ENCODE measurements around the gene ATP6V1A.

- TF ChIP-seq POLR2AphosphoS5 (IDR thresholded peaks at IDR 0.05) (no peak), CTCF (IDR thresholded peaks at IDR 0.05) (no peak), POLR2A (IDR thresholded peaks at IDR 0.05; ENCODE audit: low read depth) (no peak), EP300 (IDR thresholded peaks at IDR 0.05) (no peak)
Measured at GRCh38 chr3:113783463-113783862, 36.6 kb downstream of the ATP6V1A start.
